ENCODE data around the gene EPHA2.
"Not testable (repeated sequence)": the region's sequence is repeated elsewhere in the genome, so short reads cannot be mapped to it uniquely, and the experiment has no call there.

EPHA2 gene

DNA sequence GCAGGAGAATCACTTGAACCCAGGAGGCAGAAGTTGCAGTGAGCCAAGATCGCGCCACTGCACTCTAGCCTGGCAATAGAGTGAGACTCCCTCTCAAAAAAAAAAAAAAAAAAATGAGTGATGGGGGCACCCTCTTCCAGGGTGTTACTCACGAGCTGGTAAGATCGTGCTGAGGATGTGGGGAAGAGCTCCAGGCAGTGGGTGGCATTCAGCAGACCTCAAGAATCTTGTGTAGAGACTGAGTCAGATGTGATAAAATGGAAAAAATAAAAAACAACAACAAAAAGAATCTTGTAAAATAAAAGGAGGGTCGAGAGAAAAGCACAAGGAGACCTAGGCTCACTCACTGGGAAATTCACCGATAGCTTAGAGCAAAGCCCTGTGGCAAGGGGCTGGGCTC lies 38.5 kb downstream of the EPHA2 start:
- DNase-seq: no peak

DNA sequence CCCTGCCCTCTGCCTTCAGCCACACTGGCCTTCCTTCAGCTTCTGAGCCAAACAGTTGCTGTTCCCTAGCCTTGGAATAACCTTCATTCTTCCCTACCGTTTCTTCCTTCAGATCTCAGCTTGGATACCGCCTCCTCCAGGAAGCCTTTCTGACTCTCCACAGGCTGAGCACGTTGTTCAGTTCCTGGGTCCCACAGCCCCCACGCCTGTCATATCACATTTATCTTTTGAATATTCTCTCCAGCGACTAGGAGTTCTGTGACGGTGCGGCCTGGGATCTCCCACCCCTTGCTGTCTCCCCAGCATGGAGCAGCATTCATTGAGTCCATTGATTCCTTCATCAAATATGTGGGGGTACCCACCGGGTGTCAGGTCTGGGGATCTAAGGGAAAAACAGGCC lies 39.2 kb downstream of the EPHA2 start:
- DNase-seq: no peak

DNA sequence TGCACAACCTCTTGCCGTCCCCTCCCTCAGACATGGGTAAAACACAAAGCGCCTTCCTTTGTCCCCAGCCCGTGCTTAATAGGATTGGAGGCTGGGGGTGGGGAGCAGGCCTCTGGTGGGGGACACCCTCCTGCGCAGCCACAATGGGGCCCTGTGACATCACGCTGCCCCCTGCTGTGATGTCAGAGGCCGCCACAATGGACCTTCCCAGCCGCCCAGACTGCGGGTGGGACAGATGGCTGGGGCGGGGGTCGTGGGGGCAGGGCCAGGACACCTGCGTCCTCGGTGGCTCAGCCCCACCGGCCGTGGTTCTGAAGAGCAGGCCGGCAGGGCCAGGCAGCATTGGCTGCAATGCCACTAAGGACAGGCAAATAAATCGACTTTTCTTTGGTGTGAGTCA lies 39.9 kb downstream of the EPHA2 start:
- DNase-seq: no peak

DNA sequence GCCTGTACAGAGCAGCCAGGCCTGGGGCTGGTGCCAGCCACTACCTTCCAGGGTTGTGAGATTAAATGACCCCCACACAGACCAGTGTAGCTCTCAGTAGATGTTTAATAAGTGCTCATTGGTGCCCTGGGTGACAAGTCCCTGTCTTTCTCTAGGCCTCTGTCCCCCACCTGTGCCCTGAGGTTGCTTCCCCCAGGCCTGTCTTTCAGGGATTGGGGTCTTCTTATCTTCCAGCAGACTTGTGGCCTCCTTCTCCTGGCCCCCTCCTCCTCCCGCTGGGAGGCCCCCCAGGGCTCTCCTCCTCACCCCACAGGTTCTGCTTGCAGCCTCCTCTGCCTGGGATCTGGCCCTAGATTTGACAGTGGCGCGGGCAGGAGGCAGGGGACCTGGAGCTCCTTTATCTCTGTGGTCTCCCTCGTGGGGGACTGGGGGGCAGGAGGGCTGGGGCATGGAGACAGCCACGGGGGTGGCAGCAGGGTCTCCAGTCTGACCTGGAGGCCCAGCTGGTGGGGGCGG lies 40.3 kb downstream of the EPHA2 start:
- DNase-seq: no peak

DNA sequence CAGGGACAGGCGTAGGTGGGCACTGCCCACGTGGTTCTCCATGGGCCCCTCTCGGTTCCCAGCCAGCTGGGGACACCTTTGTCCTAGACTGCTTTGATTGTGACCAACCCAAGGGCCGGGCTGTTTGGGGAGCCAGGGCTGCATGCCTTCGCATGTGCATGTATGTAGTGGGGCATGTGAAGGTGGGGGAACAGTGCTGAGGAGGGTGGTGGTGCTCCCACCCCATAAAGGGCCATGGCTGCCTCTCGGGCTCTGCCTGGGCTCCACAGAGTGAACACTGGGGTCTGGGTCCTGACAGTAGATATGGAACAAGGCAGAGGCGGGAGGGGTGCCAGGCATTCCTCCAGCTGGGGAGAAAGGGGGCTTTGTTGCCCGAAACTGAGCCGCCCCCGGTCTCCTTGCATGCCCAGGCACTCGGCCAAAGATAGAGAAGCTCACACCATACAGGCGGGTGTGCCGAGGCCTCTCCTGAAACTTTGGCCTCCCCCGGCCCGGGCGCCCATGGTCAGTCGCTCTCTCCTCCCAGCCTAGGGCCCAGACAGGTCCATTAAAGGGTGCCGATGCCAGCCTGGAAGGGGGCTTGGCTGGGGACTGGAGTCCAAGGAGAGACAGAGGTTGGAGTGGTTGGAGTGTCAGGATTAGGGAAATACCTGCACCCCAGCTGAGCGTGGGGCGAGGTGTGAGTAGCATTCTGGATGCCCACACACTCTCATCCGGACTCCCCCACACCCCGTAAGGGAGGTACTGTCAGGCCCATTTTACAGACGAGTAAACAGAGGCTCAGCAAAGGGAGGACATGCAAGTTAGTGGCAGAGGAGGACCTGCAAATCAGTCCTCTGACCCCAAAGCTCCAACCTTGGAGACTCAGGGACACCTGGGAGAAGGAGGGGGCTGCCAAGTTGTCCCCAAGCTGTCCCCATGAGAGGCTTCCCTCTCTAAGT lies 41.1 kb downstream of the EPHA2 start:
- no peak for DNase-seq

DNA sequence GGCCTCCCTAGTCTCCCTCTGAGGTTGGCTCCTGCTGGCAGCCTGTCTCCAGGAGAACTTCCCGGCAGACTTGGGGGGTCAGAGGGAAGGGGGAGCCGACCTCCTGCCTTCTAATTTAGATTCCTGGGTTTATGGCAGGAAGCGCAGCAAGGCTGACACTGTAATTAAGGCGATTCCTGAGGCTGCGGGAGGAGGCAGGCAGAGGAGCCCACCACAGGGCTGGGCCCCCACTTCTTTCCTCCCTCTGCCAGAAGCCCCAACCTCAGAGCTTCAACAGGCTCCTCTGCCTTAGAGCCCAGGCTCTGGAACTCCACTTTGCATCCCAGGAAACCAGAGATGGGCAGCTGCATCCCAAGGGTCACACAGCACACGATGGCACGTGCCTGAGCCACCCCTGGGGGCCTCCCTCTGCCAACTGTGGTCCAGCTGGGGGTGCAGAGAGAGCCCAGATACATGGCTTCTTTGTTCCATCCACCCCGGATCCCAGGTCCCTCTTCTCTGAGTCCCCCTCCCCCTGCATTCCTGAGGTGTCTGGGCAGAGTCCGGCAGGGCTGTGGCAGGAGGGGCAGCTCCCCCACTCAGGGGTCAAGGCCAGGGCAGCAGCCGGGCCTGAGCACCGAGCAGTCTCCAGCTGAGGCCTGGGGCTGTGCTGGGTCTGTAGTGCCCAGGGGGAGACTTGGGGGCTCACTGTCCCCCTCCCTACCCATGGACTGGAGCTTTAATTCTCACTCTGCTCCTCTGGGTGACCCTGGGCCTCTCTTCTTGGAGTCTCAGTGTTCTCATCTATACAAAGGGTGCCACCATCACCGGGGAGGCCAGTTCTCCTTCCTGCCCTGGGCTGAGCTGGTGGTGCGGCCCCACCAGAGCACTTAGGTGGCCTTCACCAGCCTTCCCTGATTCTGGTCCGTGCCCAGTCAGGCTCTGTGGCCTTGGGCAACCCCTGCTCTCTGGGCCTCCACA lies 43.0 kb downstream of the EPHA2 start:
- no peak for DNase-seq

DNA sequence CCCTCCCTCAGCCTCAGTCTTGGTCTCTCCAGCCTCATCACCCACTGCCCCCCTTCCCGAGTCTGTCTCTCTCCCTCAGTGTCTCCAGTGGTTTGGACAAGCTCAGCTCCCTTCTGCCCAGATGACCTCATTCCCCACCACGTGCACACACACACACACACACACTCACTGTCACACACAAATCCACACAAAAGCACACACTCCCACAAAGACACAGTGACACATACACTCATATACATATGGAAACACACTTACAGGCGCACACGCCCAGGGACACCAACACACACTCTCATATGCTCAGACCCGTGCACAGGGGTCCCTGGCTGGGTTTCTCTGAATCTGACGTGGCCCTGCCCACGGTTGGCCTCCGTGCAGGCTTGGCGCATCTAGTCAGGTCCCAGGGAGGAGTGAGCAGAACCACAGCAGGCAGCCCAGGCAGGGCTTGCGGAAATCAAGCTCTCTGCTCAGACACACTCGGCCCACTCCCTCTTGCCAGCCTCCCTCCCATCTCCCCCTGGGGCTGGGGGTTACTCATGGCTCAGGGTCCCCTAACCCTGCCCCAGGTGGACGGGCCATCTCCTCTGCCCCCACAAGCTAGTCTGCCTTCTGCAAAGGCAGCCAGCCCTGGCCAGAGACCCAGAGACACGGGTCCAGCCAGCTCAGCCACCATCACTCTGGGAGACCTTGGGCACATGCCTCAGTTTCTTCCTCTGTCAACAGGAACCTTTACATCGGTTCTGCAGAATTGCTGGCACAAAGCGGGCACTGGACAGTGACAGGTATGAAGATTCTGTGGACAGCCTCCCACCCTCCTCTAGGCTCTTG lies 43.9 kb downstream of the EPHA2 start:
- DNase-seq: no peak

DNA sequence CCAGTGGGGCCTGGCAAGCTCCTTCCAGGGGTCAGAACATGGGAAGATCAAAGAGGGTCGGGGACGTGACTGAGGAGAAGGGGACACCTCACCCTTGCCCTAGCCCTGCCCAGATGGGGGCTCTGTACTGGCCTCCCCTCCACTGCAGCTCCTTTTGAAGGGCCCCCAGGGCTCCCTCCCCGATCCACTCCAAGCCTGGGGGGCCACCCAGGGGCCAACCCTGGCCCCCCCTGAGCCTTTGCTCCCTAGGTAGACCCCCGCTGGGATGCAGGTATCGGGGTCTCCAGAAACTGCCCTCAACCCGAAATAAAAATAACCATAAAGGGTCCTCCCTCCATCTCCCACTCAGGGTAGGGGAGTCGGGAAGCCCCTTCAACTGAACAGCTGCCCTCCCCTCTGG lies 45.0 kb downstream of the EPHA2 start:
- no peak for DNase-seq

DNA sequence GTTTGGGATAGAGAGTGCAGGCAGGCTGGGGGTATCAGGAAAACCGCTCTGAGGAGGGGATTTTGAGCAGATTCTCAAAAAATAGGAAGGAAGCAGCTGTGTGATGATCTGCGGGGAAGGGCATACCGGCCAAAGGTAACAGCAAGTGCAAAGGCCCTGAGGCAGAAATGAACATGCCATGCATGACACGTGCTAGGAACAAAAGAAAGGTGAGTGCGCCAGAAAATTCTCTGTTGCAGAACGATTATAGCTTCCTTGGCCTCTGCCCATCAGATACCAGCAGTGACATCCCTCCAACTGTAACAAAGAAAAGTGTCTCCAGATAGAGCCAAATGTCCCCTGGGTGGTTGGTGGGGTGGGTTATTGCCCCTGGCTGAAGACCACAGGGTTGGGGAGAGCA lies 45.4 kb downstream of the EPHA2 start:
- DNase-seq: no peak

DNA sequence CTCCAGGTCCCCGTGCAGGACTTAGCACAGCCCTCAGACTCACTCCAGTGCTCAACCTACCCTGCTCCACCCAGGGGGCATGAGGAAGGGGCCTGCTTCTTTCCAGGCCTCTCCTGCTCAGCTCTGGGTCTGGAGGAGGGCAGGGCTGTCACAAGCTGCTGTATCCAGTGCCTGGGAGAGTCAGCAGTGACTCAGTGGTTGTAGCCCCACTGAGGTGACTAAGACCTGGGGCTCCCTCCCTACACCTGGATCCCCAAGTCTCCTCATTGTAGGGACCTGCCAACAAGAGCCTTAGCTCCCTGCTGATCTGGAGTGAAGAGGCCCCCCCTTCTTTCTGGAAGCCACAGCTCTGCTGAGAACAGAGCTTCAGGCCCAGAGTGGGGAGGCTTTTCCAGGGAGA lies 46.3 kb downstream of the EPHA2 start:
- no peak for DNase-seq

DNA sequence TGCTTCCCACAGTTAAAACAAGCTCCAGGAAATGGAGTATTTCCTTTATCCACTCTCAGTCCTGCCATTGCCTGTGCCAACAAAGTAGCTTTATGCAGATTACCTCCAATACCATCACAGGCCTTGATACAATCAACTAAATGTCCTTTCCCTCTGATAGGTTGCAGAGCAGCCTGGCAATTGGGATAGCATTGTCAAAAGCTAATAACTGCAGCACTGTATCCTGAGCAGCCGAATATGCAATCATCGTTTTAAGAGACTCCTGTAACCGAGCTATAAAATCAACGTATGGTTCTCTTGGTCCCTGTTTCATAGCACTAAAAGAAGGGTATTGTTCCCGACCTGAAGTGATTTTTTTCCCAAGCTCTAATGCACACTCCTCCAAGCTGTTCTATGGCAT lies 48.8 kb downstream of the EPHA2 start:
- not testable (repeated sequence) for DNase-seq

DNA sequence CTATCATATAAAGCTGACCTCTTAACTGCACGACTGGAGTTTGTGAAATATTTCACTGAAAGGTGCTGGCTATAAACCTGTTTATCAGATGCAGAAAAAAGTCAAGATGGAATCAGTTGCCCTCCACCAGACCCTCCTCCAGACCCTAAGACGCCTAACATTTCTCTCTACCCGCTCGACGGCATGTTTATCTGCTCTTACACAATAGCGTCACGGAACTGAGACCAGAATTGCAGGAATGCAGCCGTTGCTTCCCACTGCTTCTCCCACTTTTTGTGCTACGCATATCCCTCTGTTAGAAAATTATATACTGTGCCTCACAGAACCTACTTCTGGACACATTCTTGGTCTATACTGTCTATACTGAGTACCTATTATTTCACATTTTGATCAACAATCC lies 54.2 kb downstream of the EPHA2 start:
- no peak for DNase-seq

DNA sequence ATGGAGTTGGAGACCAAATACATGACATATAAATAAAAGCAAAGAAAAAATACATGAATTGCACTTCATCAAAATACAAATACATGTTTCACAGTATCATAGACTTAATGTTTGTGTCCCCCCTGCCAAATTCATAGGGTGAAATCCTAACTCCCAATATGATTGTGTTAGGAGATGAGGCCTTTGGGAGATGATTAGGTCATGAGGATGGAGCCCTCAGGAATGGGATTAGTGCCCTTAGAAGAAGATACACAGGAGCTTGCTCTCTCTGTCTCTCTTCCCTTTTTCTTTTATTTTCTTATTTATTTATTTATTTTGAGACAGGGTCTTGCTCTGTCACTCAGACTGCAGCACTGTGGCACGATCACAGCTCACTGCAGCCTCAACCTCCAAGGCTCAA lies 56.5 kb downstream of the EPHA2 start:
- DNase-seq: no peak

DNA sequence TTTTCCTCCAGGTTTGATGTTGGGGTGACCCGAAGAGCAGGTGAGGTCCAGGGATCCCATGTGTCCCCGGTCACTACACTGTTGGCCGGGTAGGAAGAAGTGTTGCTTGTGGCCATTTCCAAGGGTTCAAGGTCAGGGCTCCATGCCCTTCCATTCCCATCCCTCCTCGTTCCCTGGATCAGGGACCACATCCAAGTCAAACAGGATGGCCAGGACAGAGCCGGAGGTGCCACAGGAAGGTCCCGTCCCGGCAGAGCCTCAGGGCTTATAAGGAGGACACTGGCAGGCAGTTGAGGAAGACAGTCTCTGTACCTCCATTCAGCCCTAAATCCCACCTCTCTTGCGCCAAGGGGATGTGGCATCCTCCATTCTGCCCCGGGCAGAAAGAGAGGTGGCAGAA lies 60.4 kb downstream of the EPHA2 start:
- DNase-seq: no peak

DNA sequence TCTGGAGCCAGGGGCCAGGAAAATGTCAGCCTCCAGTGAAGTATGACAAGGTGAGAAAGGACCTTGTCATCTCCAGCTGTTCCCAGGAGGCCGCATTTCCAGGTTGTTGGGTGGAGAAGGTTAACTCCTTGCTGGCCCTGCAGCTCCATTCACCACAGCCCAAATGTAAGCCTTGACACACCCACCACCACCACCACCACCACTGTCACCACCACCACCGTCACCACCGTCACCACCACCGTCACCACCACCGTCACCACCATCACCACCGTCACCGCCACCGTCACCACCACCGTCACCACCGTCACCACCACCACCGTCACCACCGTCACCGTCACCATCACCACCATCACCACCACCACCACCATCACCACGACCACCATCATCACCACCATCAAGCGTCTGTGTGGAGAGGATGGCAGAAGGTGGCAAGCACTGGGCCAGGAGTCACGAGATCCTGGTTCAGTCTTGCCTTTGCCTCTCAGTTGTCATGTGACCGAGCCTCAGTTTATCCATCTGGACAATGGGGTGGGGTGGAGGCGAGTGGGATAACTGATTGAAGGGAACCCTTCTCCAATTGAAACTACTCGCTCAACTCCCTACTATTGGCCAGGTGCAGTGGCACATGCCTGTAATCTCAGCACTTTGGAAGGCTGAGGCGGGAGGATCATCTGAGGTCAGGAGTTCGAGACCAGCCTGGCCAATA lies 61.3 kb downstream of the EPHA2 start:
- DNase-seq: no peak

DNA sequence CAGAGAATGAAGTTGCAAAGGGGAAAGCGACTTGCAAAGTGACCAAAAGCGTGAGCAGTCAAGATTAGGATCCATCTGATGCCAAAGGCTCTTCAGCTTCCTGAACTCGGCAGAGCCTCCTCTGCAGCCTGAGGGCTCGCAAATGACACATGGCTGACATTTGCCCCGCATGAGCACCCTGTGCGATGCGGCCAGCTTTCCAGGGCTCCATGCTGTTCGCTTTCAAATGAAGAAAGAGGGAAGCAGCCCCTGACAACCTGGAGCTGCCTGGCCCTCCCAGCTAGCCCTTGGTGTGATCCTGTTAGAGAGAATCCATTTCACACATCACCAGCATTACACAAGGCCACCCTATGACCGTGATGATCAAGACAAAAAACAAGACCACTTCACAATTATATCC lies 62.3 kb downstream of the EPHA2 start:
- DNase-seq: no peak

DNA sequence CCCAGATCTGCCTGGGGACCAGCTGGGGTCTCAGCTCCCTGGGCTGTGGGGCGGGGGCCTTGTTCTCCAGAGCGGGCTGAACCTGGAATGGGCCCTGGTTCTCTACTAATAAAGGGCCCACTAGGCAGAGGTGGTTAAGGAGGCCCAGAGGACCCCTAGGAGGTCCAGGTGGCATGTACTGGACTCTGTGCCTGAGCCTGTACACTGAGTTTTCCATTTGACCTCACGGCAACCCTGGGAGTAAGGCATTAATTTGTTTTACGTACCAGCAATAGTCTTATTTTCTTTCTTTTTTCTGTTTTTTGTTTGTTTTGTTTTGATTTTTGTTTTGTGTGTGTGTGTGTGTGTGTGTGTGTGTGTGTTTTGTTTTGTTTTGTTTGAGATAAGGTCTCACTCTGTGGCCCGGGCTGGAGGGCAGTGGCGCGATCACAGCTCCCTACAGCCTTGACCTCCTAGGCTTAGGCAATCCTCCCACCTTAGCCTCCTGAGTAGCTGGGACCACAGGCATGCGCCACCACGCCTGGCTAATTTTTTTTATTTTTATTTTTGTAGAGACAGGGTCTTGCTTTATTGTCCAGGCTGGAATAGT lies 62.9 kb downstream of the EPHA2 start:
- DNase-seq: no peak

DNA sequence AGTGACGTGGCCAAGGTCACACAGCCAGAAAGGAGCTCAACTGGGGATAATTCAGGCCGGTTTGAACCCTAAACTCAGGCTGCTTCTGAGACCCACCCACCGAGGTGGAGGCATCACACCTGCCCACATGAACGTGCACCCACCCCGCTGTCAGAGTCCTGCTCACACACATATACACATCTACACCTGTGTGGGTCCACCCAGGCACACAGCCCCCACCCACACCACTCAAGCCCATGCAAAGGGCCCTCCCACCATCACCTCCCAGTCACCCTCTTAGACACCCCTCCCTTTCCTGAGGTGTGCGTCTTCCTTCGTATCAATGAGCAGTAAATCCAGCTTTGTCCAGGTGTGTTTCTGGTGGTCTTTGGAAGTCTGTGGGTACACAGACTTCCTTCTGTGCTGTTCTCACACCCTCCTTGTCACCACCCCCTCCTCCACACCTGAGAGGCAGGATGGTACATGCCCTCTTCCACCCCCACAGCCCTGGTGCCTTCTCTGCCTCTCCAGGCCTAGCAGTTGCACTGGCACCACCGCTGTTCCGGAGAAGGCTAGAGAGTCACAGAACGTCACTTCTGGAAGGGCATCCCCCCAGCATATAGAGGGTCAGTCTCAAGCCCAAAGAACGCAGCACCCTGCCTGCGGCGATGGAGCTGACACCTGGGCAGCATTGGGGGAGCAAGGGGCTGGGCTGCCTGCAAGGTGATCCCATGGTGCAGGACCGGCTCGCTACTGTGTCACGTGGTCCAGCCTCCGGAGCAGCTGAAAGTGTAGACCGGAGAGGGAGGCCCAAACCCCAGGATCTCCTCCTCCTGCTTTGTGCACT lies 63.6 kb downstream of the EPHA2 start:
- no peak for DNase-seq

DNA sequence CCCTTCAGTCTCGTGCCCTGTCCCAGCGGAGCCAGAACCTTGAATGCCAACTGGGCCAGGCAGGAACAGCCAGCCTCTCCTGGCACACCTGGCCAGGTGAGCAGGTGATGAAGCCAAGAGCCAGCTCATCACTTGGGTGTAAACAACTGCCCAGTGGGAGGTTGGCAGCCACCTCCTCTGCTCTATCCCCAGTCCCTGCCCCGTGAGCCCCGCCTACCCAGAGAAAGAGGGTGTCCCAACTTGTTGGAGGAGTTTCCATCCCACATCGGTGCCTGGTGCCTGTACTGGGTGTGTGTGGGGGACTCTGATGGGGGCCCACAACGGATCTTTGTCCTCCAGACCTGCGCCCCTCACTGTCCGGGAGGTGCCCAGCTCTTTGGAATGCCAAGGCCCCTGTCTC lies 64.6 kb downstream of the EPHA2 start:
- DNase-seq: no peak

DNA sequence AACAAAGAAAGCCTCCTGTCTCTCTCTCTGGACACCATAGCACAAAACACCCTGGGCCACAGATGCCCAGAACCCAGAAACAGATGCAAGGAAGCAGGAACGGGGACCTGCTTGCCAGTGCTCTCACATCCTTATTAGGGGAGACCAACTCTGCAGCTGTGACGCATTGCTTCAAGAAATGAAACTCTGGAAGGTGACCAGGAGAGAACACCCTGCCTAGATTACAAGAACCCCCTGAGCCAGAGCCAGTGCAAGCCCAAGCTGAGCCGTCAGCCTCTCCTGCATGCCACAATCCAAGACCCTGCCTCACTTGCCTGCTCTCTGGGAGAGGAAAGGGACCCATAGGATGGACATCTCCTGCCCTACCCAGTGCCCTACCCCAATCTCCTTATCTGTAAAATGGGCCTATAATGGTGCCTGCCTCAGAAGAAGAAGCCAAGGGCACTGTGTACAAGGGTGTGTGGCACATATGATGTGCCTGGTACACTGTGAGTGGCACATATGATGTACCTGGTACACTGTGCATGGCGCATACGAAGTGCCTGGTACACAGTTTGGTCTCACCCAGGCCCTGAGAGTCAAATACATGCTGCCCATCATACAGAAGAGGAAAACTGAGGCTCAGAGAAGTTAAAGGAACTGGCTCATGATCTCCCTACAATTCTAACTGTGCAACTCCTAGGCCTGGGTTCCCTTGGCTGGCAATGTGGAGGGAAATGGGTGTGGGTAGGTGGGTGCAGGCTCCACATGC lies 65.6 kb downstream of the EPHA2 start:
- DNase-seq: no peak
